GM18861 (cell line): ENCODE results near the gene CEND1.

Experiments used
- ATAC-seq: cut with Tn5 transposase; IDR thresholded peaks from one replicate; pipeline ENCODE4 v1.9.1; 2021; ENCODE audit not compliant: unreplicated experiment

CEND1 gene

GRCh38 chr11:813072-813455, 23.2 kb upstream of the CEND1 start:
- no peak for ATAC-seq

DNA sequence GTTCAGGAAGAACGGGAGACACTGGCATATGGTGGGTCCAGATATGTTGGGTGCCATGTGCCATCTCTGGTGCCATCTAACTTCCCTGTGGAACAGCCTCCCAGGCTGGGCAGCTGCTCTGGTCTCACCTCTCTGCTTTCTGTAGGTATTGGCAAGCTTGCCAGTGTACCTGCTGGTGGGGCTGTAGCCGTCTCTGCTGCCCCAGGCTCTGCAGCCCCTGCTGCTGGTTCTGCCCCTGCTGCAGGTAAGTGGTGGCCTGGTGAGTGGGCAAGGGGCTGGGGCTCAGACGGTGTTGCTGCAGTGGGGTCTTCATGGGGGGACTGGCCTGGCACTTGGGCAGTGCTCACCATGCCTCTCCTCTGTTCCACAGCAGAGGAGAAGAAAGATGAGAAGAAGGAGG, 22.5 kb upstream of the CEND1 start:
- ATAC-seq, result no peak

DNA sequence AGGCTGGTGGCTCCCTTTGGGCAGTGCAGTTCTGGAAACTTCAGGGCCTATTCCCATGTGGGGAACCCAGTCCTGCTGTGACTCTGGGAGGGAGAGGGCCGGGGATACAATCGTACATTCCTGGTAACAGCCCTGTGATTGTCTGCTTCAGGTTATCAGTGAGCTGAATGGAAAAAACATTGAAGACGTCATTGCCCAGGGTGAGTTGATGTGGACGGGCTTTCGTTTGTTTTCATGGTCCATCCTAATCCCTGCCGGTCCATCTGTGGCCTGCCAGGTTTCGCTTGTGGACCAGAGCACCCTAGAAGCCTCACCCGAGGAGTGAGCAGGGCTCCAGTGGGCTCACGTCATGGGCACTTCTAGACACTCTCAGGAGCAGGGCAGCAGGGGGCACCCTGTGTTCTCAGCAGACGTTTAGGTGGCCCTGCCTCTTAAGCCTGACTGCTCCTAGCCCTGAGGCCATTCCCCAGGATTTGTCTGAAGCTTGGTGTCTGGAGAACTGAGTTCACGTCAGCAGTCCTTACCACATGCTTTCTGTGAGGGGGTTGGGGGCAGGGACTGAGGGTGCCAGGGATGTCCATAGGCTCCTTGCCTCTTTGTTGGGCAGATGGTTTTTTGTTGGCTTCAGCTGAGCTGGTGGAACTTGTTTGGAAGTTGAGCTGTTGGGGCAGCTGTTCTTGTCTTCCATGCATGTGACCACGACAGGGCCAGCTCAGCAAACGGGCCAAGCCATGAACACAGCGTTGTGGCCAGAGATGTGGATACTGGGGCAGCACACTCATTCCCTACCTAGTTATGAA, 21.8 kb upstream of the CEND1 start:
- ATAC-seq, result no peak

GRCh38 chr11:810040-810567, 20.2 kb upstream of the CEND1 start:
- peak; percentile 6 for ATAC-seq

DNA sequence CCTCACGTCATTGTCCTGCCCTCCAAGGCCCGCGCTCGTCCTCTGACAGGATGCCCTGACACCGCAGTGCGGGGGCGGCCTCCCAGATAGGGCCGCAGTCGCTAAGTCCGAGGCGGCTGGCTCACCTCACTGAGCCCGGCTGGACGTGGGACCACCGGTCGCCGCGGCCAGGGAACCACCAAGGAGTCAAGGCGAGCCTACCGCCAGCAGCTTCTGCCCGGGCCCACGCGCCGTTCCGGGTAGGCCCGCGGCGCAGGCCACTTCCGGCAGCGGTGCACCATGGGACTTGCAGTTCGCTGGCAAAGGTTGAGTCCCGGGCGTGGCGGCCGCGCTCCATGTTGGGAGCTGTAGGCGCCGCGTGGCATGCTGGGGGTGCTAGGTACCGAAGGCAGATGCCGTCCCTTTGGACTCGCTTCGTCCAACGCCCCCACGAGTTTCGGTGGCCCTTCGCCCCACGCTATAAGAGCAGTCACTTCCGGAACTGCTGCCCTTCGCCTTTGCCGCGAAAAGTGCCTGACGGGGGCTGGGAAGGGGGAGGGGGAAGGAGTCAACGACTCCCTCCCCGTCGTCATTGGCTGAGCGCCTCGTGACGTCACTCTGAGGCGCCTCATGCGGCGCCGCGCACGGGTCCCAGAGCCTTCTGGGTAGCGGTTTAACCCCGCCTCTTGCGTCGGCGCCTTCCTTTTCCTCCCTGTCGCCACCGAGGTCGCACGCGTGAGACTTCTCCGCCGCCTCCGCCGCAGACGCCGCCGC, 19.6 kb upstream of the CEND1 start, which contains the start of gene RPLP2:
TSS of gene RPLP2 (plus strand) at position 681 of the 753 bp plus-strand sequence. CDS start 268 bp downstream, outside the sequence.
- ATAC-seq, result peak; percentile 68

- no peak for ATAC-seq
Observed at GRCh38 chr11:808427-809286, 18.8 kb upstream of the CEND1 start.

DNA sequence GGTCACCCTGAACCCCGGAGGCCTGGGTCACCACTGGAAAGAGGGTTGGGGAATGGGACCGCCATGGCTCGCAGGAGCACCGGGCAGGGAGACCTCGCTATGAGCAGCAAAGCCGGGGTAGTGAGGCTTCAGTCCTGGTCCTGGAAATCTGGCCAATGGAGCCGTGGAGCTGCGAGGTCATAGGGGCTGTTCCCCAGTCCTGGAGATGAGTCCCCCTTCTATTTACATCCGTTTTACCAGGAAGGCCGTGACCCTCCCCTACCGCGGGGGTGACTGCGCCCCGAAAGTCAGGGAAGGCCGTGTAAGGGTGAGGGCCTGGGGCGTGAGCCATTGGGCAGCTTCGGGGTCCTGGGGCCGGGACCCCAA, 14.7 kb upstream of the CEND1 start:
- ATAC-seq, result no peak

- ATAC-seq, result no peak
Observed at GRCh38 chr11:803770-804598, 14.1 kb upstream of the CEND1 start.

DNA sequence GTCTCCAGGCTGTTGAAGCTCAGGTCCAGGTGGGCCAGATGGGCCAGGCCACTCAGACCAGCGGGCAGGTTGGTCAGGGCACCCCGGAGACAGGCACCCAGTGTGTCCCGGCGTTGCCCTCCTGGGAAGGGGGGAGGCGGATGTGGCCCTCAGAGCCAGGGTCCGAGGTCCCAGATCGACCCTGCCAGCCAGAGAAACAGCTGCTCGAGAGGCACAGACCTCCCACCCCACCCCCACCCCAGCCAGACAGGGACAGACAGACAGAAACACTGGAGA, 13.5 kb upstream of the CEND1 start:
- no peak for ATAC-seq

DNA sequence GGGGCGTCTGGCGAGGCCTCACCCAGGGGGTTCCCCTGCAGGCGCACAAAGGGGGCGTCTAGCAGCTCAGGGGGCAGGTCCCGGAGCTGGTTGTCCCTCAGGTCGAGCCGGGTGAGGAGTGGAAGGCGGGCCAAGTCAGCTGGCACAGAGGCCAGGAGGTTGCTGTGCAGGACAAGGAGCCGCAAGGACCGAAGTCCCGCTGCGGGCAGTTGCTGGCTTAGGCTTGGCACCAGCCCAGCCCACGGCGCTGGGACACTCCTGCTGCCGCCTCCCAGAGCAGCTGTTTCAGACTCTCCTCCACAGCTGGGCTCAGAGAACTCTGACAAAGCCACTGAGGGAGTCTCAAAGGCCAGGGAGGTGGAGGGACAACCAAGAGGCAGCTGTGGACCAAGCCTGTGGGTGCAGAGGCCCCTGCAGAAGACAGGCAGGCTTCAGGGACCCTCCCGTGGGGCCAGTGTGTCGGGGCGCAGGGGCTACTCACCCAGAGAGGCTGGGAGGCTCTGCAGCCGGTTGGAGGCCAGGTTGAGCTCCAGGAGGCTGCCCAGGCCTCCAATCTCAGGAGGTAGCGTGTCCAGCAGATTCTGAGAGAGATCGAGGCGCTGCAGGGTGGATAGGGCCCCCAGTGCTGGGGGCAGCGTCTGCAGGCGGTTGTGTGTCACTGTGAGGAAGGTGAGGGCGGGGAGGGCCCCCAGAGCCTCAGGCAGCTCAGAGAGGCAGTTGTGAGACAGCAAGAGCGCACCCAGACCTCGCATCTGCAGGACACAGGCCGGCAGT, 13.0 kb upstream of the CEND1 start:
- no peak for ATAC-seq

GRCh38 chr11:802018-802617, 12.2 kb upstream of the CEND1 start:
- no peak for ATAC-seq

DNA sequence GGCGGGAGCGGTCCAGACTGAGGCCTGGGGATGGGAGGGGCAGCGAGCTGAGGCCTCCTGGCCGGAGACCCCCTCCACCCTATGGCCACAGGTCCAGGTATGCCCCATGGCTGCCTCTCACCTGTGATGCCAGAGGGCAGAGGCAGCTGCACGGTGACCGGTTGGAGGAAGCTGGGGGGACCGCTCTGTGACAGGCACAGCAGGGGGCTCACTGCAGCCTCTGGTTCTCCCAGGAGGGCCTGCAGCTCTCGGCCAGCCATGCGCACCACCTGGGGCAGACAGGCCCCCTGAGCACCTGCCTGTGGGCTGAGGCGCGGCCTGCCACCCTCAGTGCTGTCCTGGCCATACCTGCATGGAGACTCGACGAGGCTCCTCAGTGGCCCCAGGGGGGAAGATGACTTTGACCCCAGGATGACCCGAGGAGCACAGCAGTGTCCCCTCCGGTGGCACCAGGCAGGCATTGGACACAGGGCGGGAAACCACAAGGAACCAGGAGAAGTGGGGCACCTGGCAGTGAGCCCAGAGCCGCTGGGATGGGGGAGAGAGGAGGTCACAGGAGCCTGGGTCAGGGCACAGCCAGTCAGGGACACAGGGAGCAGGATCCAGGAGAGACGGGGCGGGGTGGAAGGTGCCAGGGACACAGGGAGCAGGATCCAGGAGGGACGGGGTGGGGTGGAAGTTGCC, 11.3 kb upstream of the CEND1 start:
- ATAC-seq, result no peak

GRCh38 chr11:800473-800872, 10.6 kb upstream of the CEND1 start:
- no peak for ATAC-seq

- no peak for ATAC-seq
Observed at GRCh38 chr11:799641-800316, 9.9 kb upstream of the CEND1 start.

GRCh38 chr11:798093-798713, 8.3 kb upstream of the CEND1 start, which contains the start of gene SLC25A22:
TSS of gene SLC25A22 (minus strand) at chr11:798281. CDS start at chr11:795006, 3,275 bp downstream.
- ATAC-seq, result peak; percentile 51

- ATAC-seq, result peak; percentile 32
Observed at GRCh38 chr11:797296-798092, 7.6 kb upstream of the CEND1 start.
